Activated effector memory CD4-positive, alpha-beta T cell treated with anti-CD3 and anti-CD28 coated beads, Interleukin-2, amount 50 U/mL, for 16 hours (primary cell): ENCODE data around the gene CNTN6.

Source experiments
- DNase-seq: peaks from one replicate; pipeline ENCODE4 v3.0.0-alpha.2; 2020

The CNTN6 gene

DNA sequence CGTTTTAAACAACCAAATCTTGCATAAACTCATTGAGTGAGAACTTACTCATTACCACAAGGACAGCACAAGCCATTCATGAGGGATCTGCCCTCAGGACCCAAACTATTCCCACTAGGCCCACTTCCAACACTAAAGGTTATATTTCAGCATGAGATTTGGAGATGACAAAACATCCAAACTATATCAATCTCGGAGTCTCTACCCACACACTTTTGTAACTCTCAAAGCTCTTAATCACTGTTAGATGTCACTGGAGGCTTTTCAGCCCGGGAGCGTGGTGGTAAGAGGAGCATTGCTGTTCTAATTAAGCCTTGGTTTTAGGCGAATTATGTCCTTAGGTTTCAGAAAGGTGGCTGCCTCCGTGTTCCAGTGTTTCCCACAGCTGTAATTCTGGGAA is 86.3 kb downstream of the CNTN6 start:
- no peak for DNase-seq

DNA sequence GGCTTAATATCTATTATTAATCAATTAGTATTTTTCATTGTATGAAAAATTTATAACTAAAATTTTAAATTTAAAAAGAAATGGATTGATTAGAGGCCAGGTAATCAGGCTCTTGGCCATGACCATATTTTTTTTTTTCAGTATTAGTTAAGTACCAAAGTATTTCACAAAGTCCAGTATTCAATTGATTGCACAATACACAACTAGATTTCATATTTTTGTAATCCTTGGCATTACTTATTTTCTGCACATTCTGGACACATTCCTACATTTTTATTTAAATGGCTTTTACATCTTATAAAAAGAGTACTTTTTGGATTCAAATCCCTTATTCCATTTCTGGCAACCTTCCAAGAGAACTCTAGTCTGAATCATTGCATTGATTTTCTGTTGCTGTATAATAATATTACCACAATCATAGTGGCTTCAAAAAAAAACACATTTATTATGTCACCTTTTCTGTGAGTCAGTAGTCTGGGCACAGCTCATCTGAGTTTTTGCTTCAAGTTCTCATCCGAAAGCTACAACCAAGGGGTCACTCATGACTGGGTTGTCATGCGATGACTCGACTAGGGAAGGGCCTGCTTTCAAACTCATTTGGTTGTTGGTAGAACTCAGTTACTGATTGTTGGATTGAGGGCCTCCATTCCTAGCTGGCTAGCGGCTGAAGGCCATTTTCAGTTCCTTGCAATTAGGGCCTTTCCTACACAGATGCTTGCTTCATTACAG is 90.7 kb downstream of the CNTN6 start:
- no peak for DNase-seq

DNA sequence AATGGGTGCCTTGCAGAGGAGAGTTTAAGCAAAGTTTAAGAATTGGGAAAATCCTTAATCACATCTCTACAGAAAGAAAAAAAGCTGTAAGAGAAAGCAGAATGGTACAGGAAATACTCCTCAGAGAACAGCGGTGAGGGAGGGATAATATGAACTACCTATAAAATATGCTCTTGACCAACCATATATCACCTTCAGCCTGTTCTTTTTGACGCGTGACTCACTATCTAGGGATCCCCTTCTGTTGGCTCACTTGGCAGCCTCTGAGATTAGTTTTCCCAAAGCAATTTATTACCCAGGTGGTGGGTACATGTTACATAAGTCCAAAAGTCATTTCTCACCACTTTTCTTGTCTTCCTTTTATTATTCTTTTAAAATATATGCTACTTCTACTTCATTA is 97.7 kb downstream of the CNTN6 start:
- no peak for DNase-seq

DNA sequence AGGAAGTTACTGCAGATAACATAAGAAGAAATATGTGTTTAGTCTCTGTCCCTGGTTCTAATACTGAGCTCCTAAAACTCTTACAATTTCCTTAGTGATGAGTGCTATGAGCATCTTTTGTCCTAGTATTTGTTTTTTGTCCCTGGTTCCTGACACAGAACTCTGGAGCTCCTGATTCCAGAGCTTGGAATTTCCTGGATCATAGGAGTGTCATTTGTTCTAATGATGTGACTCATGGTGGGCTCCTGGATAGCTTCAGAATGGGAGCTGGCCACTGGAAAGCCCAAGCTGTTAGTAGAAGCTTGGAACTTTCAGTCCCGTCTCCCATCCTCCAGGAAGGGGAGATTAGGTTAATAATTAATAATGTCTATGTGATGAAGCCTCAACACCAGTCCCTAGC is 98.2 kb downstream of the CNTN6 start:
- DNase-seq, result no peak

DNA sequence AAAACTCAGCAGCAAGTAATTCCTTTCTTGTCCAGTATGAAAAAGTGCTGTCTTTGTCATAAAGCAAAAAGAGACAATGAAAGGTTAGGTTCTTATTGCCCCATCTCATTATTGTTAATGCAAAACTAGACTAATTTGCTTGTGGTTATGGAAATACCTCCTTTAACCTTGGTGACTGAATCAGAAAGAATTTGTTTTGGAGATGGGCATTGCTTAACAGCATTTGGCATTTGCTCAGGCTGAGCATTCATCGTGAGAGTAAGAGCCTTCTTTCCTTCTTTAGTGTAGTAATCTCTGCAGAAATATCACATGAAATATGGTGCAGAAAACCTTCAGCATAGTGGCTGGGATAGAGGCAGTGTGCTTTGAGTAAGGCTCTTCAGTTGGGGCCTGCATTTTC is 103.1 kb downstream of the CNTN6 start:
- DNase-seq, result no peak

DNA sequence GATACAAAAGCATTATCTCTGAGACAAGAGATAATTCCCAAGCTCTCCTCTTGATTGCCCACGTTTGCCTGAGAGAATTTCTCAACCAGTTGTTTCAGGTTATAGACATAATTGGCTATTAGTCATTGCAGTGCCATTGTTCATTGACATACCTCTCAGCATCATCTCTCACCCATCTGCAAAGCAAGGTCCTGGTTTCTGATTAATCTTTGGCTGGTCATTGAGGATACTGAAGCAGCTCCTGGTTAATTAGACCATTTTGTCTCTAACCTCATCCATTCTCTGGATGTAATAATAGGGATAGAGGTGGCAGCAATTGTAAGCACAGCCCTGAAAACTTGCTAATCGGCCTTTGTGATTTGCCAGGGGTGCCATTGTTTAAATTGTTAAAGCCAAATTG is 104.2 kb downstream of the CNTN6 start:
- no peak for DNase-seq

DNA sequence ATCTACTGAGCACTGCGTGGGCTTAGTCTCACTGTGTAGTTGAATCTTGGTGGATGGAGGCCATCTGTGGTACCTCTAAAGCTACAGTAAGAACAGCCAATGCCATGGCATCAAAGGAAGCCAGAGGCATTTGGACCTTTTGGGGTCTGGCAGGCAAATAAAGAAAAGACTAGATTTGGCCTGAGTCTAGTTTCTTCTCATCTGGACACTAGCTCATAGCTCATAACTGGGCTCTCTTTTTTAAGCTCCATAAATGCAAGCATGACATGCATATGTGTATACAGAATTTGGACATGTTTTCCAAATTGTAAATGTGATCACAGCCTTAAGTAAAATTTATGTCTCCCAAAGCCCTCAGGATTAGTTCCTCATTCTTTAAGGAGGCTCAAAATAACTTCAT is 107.5 kb downstream of the CNTN6 start:
- DNase-seq, result no peak

DNA sequence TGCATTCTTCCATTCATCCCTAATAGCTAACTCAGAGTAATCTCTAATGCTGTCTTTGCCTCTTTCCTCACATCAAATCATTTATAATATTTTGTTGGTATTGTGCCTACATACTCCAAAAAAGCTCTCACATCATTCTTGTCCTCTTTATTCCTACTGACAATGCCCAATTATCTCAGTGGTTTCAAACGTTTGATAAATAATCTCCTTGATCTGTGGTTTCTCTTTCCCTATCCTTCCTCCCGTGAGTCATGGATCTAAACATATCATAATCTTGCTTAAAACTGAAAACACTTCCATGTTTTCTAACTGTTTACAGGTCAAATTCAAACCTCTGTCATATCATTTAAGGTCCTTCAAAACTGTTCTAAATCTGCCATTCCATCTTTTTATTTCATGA is 115.1 kb downstream of the CNTN6 start:
- no peak for DNase-seq

DNA sequence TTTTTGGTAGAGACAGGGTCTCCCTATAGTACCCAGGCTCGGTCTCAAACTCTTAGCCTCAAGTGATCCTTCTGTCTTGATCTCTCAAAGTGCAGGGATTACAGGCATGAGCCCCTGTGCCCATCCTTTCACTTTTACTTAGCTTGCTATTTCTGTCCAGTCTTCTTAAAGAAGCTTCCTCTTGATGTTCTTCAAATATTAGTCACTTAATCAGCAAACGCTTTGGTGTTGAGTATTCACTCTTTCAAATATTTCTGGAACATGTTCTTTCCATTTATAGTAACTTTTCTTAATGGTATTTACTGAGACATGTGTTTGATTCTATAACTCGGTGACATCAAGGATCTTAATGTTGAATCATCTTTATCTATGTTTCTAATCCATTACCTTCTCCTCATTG is 122.1 kb downstream of the CNTN6 start:
- DNase-seq, result no peak

DNA sequence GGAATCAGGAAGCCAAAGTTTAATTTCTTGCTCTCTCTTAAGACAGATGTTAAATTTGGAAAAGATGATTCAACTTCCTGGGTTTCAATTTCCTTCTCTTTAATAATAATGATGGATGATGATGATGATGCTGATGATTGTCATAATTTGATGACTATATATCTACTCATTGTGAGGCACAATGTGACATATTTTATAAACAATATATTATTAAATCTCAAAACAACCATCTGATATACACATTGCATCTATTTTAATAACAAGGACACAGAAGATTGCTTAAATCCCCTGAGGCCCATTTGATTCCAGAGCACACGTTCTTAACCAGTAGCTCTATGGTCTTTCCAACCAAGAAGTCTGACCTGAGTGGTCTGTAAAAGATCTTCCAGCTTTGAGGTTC is 124.0 kb downstream of the CNTN6 start:
- no peak for DNase-seq

DNA sequence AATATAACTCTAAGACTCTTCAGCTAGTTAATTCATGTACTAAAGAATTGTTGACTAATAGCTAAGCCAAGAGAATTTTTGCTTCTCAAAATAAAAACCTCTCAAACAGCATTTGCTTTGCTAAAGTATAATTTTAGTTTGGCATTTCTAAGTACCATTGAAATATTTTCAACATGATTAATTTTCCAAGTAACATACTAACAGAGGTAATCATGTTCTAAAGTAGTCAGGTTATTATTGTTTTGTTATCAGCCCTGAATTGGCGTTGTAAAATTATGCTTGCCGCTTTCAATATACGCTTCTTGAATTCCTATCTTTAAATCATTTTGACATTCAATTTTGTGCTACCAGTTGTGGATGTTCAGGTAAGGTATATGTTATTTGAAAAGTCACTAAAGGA is 134.3 kb downstream of the CNTN6 start:
- no peak for DNase-seq

DNA sequence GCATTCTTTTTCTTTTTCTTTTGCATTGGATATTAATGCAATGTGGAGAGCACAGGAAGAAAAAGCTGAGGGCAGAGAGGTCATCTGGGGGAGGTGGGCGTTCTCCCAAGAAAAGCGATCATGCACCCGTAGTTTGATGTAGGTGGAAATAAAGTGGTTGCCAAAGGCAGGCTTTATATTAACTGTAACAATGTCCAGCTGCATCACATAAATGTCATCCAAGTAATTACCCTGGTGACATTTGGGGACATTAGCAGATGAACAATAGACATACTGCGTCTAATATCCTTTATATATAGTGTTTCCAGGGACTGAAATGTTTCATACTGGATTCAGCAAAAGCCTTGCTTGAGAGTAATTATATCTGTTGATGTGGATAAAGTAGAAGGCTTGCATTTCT is 135.5 kb downstream of the CNTN6 start:
- DNase-seq, result no peak

DNA sequence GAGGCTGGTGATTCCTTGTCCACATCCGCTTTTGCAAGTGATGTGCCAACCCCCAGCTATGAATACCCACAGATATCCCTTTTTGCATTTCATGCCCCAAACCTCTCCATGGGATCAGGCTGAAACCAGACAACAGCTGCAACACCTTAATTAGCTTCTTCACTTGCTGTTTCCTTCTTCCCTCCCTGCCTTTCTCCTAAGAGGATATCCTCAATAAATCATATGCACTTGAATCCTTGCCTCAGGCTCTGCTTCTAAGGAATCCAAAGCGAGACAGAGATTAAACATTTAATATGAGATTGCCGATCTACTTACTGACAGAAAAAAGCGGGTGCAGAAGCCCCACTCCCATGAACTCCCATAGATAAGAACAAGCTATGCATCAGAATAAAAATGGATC is 138.1 kb downstream of the CNTN6 start:
- no peak for DNase-seq

DNA sequence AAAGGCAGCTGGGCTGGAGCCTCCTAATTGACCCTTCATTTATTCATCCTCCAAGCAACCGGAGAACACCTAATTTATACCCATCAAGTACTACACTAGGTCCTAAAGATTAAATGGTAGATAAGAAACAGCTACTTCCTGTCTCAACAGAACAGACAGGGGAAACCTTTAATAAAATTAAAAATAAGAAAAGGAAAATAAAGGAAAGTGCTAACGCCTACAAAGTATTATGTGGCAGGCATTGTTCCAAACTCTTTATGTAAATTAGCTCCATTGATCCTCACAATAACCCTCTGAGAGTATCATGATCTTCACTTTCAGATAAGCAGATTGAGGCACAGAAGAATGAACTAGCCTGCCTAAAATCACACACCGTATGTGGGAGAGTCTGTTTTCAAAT is 139.5 kb downstream of the CNTN6 start:
- DNase-seq, result no peak

DNA sequence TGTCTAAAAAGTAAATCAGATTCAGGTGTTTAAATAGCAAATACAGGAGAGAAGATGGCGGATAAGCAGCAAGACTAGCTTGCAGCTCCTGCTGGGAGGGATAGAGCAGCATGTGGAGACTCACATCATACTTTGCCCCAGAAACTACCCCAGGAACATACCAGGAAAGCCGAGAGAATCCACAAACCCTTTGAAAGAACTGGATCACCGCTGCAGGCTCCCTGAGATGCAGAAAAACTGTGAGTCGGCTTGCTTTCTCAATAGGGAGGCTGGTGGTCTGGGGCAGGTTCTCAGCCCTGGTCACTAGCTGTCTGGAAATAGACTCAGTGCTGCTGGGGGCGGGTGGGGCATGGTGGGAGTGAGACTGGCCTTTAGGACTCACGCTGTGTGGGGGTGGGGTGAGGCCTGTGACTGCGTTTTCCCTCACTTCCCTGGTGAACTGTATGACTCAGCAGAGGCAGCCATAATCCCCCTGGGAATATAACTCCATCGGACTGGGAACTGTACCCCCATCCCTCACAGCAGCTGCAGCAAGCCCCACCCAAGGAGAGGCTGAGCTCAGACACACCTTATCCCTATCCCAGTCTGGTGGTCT is 142.8 kb downstream of the CNTN6 start:
- no peak for DNase-seq

DNA sequence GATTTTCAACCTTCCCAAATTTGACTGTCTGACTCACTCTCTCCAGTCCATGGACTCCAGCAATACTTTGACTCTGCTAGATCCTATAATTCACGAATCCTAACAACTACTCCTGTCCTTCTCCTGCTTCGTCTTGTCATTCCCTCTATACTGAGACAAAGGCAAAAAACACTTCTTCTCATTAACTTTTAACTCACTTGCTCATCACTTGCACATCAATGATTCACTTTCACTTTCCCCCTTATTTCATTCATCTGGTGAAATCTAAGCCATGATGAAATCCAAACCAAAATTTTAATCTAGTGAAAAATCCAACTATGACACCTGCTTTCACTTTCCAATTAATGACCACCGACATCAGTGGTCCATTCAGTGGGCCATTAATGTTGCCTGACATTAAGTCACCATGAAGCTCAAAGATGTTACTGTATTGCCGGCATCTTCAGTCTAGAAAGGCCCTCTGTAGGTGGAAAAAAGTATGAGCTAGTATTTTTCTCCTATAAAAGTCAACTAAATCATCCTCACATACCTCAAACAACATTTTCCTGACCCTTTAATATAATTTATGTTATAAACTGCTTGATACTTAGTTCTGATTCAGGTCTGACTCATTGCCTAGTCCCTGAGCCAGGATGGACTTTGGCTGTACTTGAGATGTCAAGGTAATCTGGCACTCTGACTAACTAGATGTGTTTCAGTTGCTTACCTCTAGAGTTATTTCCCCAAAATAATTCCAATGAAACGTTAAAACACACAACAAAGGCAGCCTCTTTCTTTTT is 158.6 kb downstream of the CNTN6 start:
- DNase-seq, result no peak

DNA sequence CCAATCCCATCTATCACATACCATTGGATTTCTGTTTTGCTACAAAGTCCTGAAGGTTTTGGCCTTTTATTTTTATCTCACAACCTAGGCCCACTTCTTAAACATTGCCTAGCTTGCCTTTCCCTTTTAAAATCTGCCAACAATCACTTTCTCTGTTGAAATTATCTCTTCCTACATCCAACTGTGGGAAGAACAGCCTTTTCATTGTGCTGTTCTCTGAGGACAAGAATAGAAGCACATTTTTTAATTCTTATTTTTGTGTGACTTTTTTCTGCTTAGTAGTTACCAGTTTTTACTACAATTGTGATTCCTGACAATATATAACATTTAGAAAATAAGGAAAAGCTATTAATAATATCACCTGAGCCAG is 159.2 kb downstream of the CNTN6 start:
- no peak for DNase-seq

DNA sequence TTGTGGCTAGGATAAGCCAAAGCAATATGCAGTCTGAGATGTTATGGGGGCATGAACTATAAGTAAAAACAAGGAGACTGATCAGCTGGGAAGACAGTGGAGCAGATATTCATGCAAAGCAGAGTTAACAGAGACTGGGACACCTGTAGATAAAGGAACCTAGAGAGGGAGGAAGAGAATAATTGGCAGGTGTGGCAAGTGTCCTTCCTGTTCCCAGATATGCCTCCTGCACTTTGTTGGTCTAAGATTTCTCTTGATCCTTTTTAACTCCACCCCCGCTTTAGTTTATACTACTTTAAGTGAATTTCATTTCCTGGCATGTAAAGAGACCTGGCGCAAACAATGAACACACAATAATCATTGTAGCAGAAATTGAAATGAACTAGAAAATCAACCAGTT is 169.4 kb downstream of the CNTN6 start:
- DNase-seq, result no peak

DNA sequence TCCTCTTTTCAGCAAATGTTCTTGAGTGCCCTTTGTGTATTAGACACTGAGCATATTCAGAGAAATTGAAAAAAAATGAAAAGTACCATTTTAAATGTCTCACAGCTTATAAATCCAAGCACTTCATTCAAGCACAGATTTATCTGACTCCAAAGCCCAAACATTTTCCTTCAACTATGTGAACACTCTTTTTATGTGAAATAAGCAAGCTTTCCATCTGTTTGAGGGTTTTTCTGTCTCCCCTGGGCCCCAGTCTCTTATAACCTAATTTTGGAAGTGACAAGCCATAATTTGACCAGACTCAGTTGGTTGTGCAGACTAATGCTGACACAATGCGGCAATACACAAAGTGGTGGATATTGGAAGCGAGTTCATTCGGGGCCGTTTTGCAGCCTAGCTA is 170.3 kb downstream of the CNTN6 start:
- DNase-seq, result no peak

DNA sequence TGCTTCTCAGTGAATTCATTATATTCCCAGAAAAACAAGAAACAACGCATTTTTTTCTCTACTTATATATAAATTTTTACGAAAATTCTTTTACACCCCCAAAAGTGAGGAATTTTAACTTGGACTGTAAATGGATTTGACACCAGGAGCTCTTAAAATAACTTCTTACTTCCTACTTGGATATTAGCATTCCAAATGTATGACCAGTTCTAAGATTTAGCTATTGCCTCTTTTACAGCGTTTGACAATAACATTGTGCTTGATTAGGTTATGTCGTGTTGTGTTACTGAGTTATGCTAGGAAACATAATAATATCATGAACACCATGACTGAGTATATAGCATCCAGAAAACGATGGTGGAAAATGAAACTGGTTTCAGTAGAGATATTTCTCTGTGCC is 177.0 kb downstream of the CNTN6 start:
- no peak for DNase-seq

DNA sequence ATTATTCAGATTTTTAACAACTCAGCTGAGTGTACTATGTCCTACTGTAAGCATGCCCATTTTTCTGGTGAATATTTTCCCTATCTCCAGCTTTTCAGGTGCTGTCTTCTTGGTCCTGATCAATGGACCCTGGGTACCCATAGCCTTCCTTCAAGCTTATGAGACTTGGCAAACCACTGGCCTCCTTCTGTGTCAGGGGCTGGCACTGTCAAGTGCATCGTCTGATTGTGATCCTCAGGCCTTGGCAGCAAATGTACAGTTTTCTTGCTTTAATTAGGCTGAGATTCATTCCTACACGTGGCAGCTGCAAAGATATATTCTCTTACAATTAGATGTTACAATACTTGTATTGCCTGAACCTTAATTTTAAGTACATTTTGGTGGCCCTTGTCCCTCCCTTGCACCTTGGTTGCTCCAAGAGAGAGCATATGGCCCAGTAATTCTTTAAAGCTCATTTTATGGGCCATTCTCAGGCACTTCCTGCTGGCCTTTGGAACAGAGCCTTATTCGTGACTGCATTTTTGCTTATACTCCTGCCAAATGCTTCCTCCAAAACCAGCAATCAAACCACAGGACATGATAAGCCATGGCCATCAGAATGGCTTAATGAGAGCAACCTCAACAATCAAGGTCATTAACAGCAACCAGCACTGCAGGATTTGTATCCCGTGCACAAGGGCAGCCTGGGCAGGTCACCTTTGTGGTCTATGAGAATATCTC is 179.9 kb downstream of the CNTN6 start:
- no peak for DNase-seq

DNA sequence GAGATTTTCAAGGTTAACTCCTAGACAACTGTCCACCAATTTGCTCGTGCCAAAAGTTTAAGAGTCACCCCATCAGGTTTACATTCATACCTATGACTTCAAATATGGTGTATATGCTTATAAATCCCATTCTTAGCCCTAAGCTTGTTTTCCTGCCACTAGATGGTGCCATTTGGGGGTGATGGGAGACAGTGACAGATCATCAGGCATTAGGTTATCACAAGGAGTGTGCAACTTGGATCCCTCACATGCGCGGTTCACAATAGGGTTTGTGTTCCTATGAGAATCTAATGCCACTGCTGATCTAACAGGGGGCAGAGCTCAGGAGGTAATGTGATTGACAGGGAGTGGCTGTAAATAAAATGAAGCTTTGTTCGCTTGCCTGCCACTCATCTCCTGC is 182.7 kb downstream of the CNTN6 start:
- DNase-seq, result no peak

DNA sequence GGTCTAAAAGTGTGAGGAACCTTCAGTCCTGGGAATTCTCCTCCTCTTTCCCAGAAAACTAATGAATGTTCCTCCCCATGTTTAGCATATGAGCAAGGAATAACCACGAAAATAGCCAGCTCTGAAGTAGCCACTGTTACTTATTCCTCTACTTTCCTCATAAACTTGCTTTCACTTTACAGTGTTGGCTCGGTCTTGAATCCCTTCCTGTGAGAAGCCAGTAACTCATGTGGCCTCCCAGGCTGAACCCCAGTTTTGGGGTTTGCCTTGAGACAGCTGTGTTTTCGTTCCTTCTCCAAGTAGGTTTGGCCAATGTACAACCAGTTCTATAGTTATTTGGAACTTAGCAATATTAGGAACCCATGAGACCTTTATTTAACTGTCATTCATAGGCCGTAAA is 195.0 kb downstream of the CNTN6 start:
- no peak for DNase-seq
